CD4-positive, alpha-beta T cell treated with Interleukin-15 for 4 hours (primary cell): ENCODE measurements around the gene CCDC85C.

Experiments
- DNase-seq: peaks from one replicate; pipeline ENCODE4 v3.0.0-alpha.2; 2020; ENCODE audit warnings: low spot score

Gene CCDC85C

GRCh38 chr14:99630202-99630601, 26.2 kb upstream of the CCDC85C start:
- no peak for DNase-seq

- peak; percentile 61 for DNase-seq
Observed at GRCh38 chr14:99628887-99629618, 25.0 kb upstream of the CCDC85C start.

GRCh38 chr14:99627510-99628381, 23.7 kb upstream of the CCDC85C start:
- DNase-seq = no peak

- DNase-seq = no peak
Observed at GRCh38 chr14:99627100-99627499, 23.1 kb upstream of the CCDC85C start.

GRCh38 chr14:99626041-99626648, 22.1 kb upstream of the CCDC85C start:
- no peak for DNase-seq

- no peak for DNase-seq
Observed at GRCh38 chr14:99625476-99625875, 21.5 kb upstream of the CCDC85C start.

- no peak for DNase-seq
Observed at GRCh38 chr14:99624971-99625370, 21.0 kb upstream of the CCDC85C start.

- DNase-seq = no peak
Observed at GRCh38 chr14:99624024-99624423, 20.0 kb upstream of the CCDC85C start.

- DNase-seq = no peak
Observed at GRCh38 chr14:99621948-99622347, 17.9 kb upstream of the CCDC85C start.

- DNase-seq = no peak
Observed at GRCh38 chr14:99619835-99620834, 16.1 kb upstream of the CCDC85C start.

GRCh38 chr14:99616832-99617800, 13.1 kb upstream of the CCDC85C start:
- DNase-seq = no peak

GRCh38 chr14:99615497-99616157, 11.6 kb upstream of the CCDC85C start:
- DNase-seq = no peak

- DNase-seq = no peak
Observed at GRCh38 chr14:99612738-99613330, 8.8 kb upstream of the CCDC85C start.

- no peak for DNase-seq
Observed at GRCh38 chr14:99612071-99612737, 8.2 kb upstream of the CCDC85C start.

- DNase-seq = no peak
Observed at GRCh38 chr14:99611646-99612045, 7.6 kb upstream of the CCDC85C start.

- no peak for DNase-seq
Observed at GRCh38 chr14:99609245-99610170, 5.5 kb upstream of the CCDC85C start.

- DNase-seq = no peak
Observed at GRCh38 chr14:99608591-99608990, 4.6 kb upstream of the CCDC85C start.

- DNase-seq = no peak
Observed at GRCh38 chr14:99606359-99606758, 2.4 kb upstream of the CCDC85C start.
